HG03064 (cell line): Measurements from ENCODE around the gene COX8A.
A peak's percentile ranks its signal among the peaks of the same experiment; 100 is the strongest.
"Not testable (repeated sequence)": the region's sequence is repeated elsewhere in the genome, so short reads cannot be mapped to it uniquely, and the experiment has no call there.

Experiments
- ATAC-seq: cut with Tn5 transposase; IDR thresholded peaks from one replicate; pipeline ENCODE4 v1.9.1; 2021; ENCODE audit warnings: low read depth; ENCODE audit not compliant: unreplicated experiment

Gene COX8A

DNA sequence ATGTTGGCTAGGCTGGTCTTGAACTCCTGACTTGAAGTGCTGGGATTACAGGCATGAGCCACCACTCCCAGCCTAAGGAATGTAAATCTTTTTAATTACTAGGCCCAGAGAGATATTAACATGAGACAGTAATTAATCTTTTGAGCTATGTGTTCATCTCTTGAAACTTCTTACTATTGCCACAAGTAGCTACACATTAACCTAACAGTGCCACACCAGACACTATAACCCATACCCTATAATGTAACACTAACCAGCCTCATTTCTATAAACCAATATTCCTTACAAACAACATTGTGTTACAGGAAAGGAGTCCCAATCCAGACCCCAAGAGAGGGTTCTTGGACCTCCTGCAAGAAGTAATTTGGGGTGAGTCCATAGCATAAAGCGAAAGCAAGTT, 8.0 kb upstream of the COX8A start:
- ATAC-seq, result no peak

DNA sequence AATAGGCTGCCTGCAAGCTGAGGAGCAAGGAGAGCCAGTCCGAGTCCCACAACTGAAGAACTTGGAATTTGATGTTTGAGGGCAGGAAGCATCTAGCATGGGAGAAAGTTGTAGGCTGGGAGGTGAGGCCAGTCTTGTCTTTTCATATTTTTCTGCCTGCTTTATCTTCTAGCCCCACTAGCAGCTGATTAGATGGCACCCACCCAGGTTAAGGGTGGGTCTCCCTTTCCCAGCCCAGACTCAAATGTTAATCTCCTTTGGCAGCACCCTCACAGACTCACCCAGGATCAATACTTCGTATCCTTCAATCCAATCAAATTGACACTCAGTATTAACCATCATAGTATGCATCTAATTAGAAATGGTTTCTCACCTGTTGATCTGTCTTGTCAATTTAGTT, 5.0 kb upstream of the COX8A start:
- no peak for ATAC-seq

DNA sequence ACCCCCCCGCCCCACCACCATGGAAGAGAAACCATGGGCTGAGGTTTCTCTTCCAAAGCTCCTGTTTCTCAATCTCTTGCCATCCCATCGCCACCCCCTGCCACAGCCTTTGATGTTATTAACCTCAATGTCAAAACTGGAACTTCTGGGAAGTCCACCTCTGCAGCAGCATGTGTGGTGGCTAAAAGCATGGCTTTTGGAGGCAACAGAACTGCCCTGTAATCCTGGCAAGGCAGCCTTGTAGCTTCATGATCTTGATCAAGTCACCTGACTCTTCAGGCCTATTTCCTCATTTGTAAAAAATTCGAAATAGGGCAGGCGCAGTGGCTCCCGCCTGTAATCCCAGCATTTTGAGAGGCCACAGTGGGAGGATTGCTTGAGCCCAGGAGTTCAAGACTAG, 3.5 kb upstream of the COX8A start:
- no peak for ATAC-seq

GRCh38 chr11:63973912-63974258, 535 bp upstream of the COX8A start:
- not testable (repeated sequence) for ATAC-seq

- no peak for ATAC-seq
These were observed 4.3 kb downstream of the COX8A start for GRCh38 chr11:63978551-63979239.

- ATAC-seq, result no peak
These were observed 5.0 kb downstream of the COX8A start for GRCh38 chr11:63979426-63979825.

GRCh38 chr11:63985812-63986155, 11.4 kb downstream of the COX8A start:
- ATAC-seq, result no peak

DNA sequence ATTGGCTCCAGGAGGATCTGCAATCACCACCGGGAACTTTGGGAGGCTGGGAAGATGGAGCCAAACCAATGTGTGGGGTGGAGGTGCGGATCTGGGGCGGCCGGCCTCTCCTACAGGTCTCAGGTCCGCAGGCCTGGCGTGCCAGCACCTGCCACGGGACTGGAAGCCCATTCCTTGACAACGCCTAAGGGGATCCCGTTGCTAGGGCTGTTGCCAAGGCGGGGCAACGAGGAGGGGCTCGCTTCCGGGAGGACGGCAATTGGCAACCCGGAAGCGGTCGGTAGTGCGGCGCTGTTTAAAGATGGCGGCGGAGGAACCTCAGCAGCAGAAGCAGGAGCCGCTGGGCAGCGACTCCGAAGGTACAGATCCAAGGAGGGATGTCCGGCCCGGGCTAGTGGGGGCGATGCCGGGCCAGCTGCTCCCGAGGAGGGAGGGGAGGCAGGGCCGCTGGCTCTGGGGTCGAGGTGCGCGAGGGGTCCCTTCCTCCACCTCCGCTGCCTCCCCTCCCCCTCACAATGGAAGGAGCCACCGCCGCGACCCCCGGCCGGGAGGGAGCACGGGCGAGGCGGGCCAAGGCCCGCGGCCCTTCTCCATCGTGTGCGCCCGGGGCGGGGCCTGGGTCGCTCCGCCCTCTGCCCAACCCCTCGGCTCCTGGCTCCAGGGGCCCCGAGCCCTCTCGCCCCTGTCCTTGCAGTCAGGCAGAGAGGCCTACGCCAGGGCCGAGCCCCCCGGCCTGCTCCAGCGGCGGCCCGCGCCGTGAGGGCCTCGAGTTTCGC, 11.9 kb downstream of the COX8A start, which contains the start of gene OTUB1:
Gene OTUB1, plus strand, starts transcription at position 283 of the 776 bp plus-strand sequence. Its CDS starts 19 bp downstream, at position 302.
- ATAC-seq, result peak; percentile 75

GRCh38 chr11:63986932-63987513, 12.6 kb downstream of the COX8A start:
- no peak for ATAC-seq

DNA sequence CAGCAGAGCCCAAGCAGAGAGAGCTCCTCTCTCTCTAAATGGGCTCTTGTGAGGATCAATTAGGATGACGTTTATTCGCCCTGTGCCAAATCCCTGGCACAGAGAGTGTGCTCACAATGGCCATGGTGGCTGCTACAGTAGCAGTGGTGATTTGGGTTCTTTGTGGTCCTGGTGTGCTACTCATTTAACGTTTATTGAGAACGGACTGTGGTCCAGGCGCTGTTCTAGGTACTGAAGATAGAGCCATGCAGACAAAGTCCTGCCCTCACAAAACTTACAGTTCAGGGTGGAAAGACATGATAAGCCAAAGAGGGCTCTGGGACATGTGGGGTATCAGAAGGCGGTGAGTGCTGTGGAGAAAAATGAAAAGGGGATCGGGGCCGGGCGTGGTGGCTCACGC, 17.1 kb downstream of the COX8A start:
- no peak for ATAC-seq

DNA sequence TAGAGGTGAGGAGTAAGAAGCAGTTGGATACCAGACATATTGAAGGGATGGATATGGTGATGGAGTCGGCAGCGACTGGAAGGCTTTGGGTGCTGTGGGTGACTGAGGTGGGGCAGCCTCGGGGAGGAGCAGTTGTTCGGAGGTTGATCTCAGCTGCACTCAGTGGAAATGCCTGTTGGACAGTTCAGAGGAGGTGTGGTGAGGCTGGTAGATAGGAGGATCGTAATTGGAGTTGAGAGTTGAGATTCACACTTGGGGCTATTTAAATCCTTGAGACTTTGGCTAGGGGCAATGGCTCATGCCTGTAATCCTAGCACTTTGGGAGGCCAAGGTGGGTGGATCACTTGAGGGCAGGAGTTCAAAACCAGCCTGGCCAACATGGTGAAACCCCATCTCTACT, 18.7 kb downstream of the COX8A start:
- ATAC-seq, result no peak

DNA sequence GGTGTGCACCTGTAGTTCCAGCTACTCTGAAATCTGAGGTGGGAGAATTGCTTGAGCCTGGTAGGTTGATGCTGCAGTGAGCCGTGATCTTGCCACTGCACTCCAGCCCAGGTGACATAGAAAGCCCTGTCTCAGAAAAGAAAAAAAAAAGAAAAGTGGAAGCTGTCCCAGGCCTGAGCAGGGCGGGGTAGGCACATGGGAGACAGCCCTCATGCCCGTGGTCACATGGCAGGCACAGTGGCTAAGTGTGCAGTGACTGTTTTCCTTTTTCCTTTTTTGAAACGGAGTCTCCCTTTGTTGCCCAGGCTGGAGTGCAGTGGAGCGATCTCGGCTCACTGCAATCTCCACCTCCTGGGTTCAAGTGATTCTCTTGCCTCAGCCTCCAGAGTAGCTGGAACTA, 19.6 kb downstream of the COX8A start:
- no peak for ATAC-seq

DNA sequence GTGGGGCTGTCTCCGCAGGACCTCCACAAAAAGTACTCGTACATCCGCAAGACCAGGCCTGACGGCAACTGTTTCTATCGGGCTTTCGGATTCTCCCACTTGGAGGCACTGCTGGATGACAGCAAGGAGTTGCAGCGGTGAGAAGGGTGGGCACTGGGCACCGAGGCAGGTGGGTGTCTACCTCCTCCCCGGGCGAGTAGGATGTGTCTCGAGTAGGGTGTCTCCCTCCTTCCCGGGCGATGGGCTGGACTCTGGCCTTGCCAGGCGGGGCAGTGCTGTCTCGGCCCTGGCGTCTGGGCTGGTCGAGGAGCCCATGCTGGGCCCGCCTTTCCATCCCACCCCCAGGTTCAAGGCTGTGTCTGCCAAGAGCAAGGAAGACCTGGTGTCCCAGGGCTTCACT, 22.1 kb downstream of the COX8A start:
- no peak for ATAC-seq

DNA sequence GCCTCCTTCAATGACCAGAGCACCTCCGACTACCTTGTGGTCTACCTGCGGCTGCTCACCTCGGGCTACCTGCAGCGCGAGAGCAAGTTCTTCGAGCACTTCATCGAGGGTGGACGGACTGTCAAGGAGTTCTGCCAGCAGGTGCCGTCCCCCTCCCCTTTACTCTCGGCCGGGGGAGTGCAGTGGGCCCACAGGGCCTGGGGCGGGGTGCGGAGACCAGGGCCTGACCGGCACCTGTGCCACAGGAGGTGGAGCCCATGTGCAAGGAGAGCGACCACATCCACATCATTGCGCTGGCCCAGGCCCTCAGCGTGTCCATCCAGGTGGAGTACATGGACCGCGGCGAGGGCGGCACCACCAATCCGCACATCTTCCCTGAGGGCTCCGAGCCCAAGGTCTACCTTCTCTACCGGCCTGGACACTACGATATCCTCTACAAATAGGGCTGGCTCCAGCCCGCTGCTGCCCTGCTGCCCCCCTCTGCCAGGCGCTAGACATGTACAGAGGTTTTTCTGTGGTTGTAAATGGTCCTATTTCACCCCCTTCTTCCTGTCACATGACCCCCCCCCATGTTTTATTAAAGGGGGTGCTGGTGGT, 22.8 kb downstream of the COX8A start:
- no peak for ATAC-seq

GRCh38 chr11:63997801-63998337, 23.4 kb downstream of the COX8A start:
- ATAC-seq, result no peak

- ATAC-seq, result no peak
These were observed 24.3 kb downstream of the COX8A start for GRCh38 chr11:63998558-63999348.

GRCh38 chr11:63999349-64000025, 25.1 kb downstream of the COX8A start:
- ATAC-seq, result no peak

GRCh38 chr11:64000026-64000739, 25.8 kb downstream of the COX8A start:
- ATAC-seq, result no peak

GRCh38 chr11:64000740-64001483, 26.5 kb downstream of the COX8A start:
- no peak for ATAC-seq
